GM19438 (cell line): ENCODE measurements around the gene WDR1.
A peak's percentile ranks its signal among the peaks of the same experiment; 100 is the strongest.

Source experiments
- ATAC-seq: cut with Tn5 transposase; IDR thresholded peaks from one replicate; pipeline ENCODE4 v1.9.1; 2021; ENCODE audit warnings: low read depth; ENCODE audit not compliant: unreplicated experiment

WDR1 gene

GRCh38 chr4:10051517-10052135 lies 65.0 kb downstream of the WDR1 start:
- no peak for ATAC-seq

- ATAC-seq = no peak
Measured at GRCh38 chr4:10050721-10051120, 65.9 kb downstream of the WDR1 start.

GRCh38 chr4:10050261-10050661 lies 66.3 kb downstream of the WDR1 start:
- ATAC-seq = no peak

GRCh38 chr4:10048941-10049697 lies 67.5 kb downstream of the WDR1 start:
- no peak for ATAC-seq

- ATAC-seq = no peak
Measured at GRCh38 chr4:10047967-10048366, 68.6 kb downstream of the WDR1 start.

GRCh38 chr4:10046471-10046870 lies 70.1 kb downstream of the WDR1 start:
- no peak for ATAC-seq

GRCh38 chr4:10045481-10045880 lies 71.1 kb downstream of the WDR1 start:
- no peak for ATAC-seq

GRCh38 chr4:10041036-10041435 lies 75.6 kb downstream of the WDR1 start:
- ATAC-seq = no peak

- no peak for ATAC-seq
Measured at GRCh38 chr4:10040049-10040892, 76.3 kb downstream of the WDR1 start.

- ATAC-seq = no peak
Measured at GRCh38 chr4:10036807-10037342, 79.7 kb downstream of the WDR1 start.

- ATAC-seq = no peak
Measured at GRCh38 chr4:10035130-10035529, 81.5 kb downstream of the WDR1 start.

- ATAC-seq = no peak
Measured at GRCh38 chr4:10034612-10035104, 81.9 kb downstream of the WDR1 start.

- no peak for ATAC-seq
Measured at GRCh38 chr4:10034136-10034535, 82.5 kb downstream of the WDR1 start.

- peak; percentile 78 for ATAC-seq
Measured at GRCh38 chr4:10033191-10033881, 83.3 kb downstream of the WDR1 start.

GRCh38 chr4:10032625-10033024 lies 84.0 kb downstream of the WDR1 start:
- no peak for ATAC-seq

GRCh38 chr4:10031668-10032590 lies 84.7 kb downstream of the WDR1 start:
- no peak for ATAC-seq

- no peak for ATAC-seq
Measured at GRCh38 chr4:10030972-10031667, 85.5 kb downstream of the WDR1 start.

GRCh38 chr4:10029403-10029802 lies 87.2 kb downstream of the WDR1 start:
- no peak for ATAC-seq

GRCh38 chr4:10028910-10029309 lies 87.7 kb downstream of the WDR1 start:
- ATAC-seq = no peak
